Ecto neural progenitor cell (in vitro differentiated cells): ENCODE results near the gene SFTA2.

ENCODE experiments used
- DNase-seq: peaks from one replicate; pipeline ENCODE4 v3.0.0-alpha.2; 2018; ENCODE audit warnings: low spot score

Gene SFTA2

DNA sequence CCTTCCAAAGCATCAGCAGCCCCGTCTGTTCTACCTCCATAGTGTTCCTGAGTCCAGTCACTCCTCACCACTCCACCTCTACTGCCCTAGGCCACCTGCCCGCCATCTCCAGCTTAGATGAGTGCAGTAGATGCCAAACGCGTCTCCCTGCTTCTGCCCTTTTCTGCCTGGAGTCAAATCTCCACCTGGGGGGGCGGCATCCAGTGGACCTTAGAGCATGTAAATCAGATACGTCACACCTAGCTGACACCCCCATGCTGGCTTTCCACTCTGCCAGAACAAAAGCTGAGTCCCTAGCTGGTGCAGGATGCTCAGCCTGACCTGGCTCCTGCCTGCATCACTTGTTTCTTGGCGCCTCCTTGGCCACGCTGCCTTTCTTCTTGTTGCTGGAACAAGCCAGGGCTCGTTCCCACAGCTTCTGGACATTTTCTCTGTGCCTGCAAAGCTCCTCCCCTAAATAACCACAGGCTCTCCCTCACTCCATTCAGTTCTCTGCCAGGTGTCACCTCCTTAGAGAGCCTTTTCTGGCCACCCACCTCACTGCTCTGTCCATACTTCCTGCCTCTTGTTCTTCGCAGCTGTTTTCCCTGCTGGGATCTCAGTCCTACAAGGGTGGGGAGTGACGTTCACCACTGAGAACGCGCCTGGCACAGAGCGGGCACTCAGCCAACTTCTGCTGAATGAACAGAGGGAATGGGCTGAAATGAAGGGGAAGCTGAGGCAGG lies 41.9 kb downstream of the SFTA2 start:
- DNase-seq: no peak

- no peak for DNase-seq
Observed at GRCh38 chr6:30889496-30889885, 42.5 kb downstream of the SFTA2 start.

DNA sequence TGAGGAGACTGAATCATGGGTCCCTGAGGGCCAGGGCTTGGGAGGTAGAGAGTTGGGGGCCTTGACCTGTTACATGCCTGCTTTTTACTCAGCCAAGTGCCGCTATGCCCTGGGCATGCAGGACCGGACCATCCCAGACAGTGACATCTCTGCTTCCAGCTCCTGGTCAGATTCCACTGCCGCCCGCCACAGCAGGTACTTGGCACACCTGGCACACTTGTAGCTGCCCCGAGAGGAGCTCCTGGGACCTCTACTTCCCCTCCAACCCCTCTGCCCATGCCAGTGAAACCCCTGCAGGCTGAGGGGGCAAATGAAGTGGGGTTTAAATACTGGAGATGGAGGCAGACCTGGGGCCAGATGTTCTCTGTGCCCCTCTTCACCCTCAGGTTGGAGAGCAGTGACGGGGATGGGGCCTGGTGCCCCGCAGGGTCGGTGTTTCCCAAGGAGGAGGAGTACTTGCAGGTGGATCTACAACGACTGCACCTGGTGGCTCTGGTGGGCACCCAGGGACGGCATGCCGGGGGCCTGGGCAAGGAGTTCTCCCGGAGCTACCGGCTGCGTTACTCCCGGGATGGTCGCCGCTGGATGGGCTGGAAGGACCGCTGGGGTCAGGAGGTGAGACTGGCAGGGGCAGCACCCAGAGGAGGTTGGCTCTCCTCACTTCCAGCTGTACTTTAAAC lies 43.0 kb downstream of the SFTA2 start:
- no peak for DNase-seq

GRCh38 chr6:30887901-30888815 lies 43.8 kb downstream of the SFTA2 start:
- no peak for DNase-seq

DNA sequence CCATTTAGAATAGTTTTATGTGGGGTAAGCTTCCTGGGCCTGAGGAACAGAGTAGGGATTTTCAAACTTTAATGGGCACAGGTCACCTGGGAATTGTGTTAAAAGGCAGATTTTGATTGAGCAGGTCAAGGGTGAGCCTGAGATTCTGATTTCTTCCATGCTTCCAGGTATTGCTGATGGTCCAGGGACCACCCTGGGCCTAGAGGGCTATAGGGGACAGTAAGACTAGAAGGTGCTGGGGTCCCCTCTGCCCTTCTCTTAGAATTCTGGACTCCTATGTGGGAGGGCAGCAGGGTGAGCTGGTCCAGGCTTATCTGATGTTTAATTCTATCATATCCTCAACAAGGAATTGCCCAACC lies 45.1 kb downstream of the SFTA2 start:
- no peak for DNase-seq

DNA sequence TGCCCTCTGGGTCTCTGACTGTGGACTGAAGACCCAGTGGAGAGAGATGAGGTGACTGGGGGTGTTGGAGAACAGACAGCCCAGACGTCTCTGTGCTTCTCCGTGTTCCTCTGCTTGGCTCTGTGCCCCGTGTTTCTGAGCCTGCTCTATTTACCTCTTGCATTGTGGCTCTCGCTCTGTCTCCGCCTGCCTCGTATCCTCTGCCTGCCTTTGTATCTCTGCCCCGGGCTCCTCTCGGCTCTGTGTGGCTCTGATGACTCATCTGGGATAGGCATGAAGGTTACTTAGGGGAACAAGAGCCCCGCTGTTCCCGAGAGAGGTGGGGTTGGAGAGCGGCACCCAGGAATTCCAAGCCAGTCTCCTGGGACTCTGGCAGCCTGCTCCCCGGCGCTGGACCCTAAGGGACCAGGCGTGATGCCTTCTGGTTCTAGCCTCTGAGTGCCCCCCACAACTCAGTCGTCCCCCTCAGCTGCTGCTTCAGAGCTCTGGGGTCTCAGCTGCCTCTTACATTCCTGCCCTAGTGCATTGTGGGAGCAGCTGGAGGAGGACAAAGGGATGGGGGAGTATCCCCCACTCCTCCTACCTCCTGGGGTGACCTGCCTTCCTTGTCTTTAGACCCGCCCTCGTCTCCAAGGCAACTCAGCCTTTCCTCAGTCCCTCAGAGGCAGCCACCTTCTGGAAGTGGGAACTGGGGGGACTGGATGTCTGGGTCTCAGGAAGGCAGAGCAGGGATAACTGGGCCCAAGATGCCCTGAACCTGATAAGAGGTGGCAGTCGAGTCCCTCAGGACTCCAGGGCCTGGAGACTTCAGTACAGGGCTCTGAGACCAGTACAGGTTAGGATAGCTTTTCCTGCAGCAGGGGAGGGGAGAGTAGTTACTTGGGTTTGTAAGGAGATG lies 45.7 kb downstream of the SFTA2 start:
- peak; percentile 92 for DNase-seq

DNA sequence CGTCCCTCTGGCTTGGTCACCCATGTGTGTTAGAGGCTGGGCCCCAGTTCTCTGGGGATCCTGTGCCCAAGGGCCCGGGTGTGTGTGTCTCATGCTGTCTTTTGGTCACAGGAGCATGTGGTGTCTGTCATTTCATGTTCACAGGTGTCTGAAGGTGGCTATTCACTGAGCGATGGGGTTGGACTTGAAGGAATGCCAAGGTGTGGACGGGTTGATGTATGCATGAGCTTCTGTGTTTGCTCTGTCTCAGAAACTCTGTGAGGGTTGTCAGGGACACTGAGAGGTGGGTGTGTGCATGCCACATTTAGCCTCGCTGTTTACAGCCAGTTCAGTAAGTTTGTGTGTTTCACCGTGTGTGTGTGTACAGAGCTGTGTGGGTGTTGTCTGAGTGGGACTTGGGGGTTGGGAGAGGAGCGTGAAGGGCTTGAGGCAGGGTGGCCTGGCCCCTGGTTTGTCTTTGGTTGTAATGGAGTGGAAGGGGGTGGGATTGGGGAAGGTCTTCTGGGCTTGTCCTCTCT lies 46.4 kb downstream of the SFTA2 start:
- no peak for DNase-seq

- peak; percentile 75 for DNase-seq
Observed at GRCh38 chr6:30884521-30885480, 47.2 kb downstream of the SFTA2 start.

- peak; percentile 77 for DNase-seq
Observed at GRCh38 chr6:30883685-30884520, 48.1 kb downstream of the SFTA2 start, which contains the start of gene DDR1. TSS of gene DDR1 (plus strand) at chr6:30884519. CDS start at chr6:30888730, 4,211 bp downstream.

DNA sequence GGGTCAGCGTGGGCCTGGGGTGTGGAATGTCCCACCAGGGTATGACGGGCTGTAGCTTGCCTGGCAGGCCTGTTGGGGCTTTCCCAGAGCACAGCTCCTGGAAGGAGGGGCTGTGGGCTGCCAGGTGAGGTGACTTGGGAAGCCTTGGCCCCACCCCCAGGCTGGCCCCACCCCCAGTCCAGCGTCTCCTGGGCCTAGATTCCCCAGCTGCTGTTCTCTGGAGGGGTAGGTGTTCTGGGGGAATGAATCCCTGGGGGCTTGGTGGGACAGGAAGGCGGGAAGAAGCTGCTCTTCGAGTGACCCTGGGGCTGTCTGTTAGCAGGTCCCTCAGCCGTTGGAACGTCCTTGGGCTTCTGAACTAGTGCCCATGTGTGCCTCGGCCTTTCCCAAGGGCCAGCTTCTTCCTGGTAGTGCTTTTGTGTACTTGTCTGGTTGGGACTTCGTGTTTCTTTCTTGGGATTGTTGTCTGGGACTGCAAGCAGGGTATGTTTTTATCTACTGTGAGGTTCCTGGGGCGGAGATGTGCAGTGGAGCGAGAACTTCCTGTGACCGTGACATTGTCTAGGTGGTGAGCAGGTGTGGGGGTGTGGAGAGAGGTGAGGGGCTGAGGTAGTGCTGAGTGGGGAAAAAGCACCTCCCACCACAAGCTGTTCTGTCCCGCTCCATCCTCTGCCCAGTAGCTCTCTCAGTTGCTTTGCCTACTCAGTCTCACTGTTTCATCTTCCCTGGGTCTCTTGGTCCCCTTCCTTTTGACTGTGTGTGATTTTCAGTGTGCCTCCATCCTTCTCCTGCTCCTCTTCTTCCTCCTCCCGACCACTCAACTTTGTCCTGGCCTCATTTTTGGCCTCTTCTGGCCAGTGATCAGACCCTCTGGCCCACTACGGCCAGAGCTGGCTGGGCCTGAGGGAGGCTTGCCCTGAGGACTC lies 48.9 kb downstream of the SFTA2 start:
- DNase-seq: peak; percentile 76

DNA sequence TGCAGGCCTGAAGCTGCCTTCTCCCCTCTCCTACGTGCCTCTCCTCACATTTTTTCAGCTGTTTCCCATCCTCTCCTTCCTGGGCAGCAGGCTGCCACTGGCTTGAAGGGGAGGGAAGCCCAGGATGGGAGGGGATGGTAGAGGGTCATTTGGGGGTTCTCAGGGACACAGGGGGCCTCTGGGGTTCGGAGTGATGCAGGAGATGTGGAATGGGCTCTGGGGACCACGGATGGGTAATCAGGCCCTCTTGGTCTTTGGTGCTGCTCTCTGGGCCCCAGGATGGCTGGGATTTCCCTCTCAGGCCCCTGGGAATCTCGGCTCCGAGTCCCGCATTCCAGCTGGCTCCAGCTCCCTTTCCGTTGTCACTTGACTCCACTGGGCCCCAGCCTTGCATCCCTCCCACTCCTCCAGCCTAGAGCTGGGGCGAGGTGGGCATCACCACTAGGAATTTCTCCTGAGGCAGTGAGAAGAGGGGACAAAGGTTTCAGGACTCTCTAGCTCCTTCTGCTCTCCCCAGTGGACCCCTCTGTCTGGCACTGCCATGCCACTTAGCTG lies 49.7 kb downstream of the SFTA2 start:
- no peak for DNase-seq

DNA sequence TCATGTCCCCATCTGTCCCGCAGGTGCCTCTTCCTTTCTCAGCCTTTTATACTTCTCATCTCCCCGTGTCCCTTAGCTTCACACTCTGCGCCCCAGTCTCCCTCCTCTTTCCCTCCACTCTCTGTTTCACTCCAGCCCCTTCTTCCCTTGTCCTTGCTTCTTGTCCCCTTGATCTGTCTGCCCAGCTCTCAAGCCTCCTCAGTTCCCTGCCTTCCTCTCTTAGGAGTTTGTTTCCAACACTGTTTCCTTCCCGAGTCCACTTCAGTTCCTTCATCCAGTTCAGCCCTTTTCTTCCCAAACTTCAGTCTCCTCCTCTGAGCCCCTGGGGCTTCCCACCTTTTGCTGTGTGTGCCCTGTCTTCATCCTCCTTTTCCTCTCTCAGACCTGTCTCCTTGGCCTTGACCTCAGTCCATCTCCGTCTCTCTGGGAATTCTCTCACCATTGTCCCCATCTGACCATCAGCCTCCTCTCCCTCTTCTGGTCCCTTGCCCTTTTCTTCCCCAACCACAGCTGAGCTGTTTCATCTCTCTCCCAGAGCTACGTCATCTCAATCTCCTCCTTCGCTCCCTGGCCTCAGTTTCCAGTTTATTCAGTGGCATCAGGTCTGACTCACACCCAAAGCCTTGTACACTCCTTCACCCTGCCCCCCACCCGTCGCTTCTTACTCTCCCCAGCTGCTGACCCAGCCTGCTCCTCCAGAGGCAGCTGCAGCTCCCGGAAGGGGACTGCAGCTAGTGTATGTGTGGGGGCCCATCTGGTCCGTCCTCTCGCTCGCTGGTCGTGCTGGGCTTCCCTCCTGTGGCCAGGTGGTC lies 50.4 kb downstream of the SFTA2 start:
- DNase-seq: no peak
